ENCODE data around the gene FBXW11. TPM values are rescaled to one million over a fixed set of nuclear protein-coding genes. Genes with fewer than 3 reads are reported as not detected.

FBXW11 gene
- polyA plus RNA-seq, 1 donor from 2014 or later: 103 TPM

GRCh38 chr5:171895081-171895480, 111.4 kb downstream of the FBXW11 start:
- H3K9me2 ChIP-seq (ENCODE audit: insufficient read depth, low read length): no peaks in the 10 kb centered on the region
- no peaks in the 10 kb centered on the region for H3K79me2 ChIP-seq (replicated peaks; ENCODE audit: insufficient read depth, low read length)
- no peak for TF ChIP-seq REST (IDR thresholded peaks at IDR 0.05; ENCODE audit: borderline replicate concordance)
- TF ChIP-seq TAF1 (IDR thresholded peaks at IDR 0.05; ENCODE audit: low read depth): no peak
- TF ChIP-seq SMC3 (conservative IDR thresholded peaks at IDR 0.05; ENCODE audit: poor library complexity): no peak
- no peak for TF ChIP-seq RAD21 (conservative IDR thresholded peaks at IDR 0.05)
- TF ChIP-seq EZH2 (IDR thresholded peaks at IDR 0.05; ENCODE audit: borderline replicate concordance, insufficient read depth, low read length, poor library complexity, severe bottlenecking): no peak
- TF ChIP-seq POLR2AphosphoS5 (IDR thresholded peaks at IDR 0.05): no peak
- TF ChIP-seq, protein P1, sequence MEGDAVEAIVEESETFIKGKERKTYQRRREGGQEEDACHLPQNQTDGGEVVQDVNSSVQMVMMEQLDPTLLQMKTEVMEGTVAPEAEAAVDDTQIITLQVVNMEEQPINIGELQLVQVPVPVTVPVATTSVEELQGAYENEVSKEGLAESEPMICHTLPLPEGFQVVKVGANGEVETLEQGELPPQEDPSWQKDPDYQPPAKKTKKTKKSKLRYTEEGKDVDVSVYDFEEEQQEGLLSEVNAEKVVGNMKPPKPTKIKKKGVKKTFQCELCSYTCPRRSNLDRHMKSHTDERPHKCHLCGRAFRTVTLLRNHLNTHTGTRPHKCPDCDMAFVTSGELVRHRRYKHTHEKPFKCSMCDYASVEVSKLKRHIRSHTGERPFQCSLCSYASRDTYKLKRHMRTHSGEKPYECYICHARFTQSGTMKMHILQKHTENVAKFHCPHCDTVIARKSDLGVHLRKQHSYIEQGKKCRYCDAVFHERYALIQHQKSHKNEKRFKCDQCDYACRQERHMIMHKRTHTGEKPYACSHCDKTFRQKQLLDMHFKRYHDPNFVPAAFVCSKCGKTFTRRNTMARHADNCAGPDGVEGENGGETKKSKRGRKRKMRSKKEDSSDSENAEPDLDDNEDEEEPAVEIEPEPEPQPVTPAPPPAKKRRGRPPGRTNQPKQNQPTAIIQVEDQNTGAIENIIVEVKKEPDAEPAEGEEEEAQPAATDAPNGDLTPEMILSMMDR (IDR thresholded peaks at IDR 0.05; ENCODE audit: poor library complexity, severe bottlenecking): no peak
- no peak for TF ChIP-seq EP300 (conservative IDR thresholded peaks at IDR 0.05; ENCODE audit: poor library complexity, severe bottlenecking)
- TF ChIP-seq MXI1 (conservative IDR thresholded peaks at IDR 0.05; ENCODE audit: poor library complexity, severe bottlenecking): no peak
- no peaks in the 10 kb centered on the region for H4K20me1 ChIP-seq (ENCODE audit: insufficient read depth)
- no peak overlapping the region for H3K4me3 ChIP-seq (ENCODE audit: low read length)
- no peaks in the 10 kb centered on the region for H3K36me3 ChIP-seq (ENCODE audit: insufficient read depth, low read length)
- H2AFZ ChIP-seq (ENCODE audit: low read depth, low read length): no peak overlapping the region
- no peaks in the 10 kb centered on the region for H3K9me3 ChIP-seq (ENCODE audit: low read length)
- no peaks in the 10 kb centered on the region for H3K27me3 ChIP-seq (ENCODE audit: insufficient read depth, low read depth, low read length)
- H3F3A ChIP-seq (ENCODE audit: insufficient read depth, low read length, poor library complexity, severe bottlenecking): no peaks in the 10 kb centered on the region
- no peak overlapping the region for H3K9ac ChIP-seq (ENCODE audit: low read length)
- H3K27ac ChIP-seq (ENCODE audit: low read length): no peak overlapping the region
- H3K4me2 ChIP-seq (ENCODE audit: low read length): no peak overlapping the region

GRCh38 chr5:171893290-171893886, 113.0 kb downstream of the FBXW11 start:
- Histone ChIP-seq H3K36me3 (ENCODE audit: insufficient read depth, low read length) (no peaks in the 10 kb centered on the region), H4K20me1 (ENCODE audit: insufficient read depth) (no peaks in the 10 kb centered on the region), H3K79me2 (replicated peaks; ENCODE audit: insufficient read depth, low read length) (no peaks in the 10 kb centered on the region), H3K9ac (ENCODE audit: low read length) (no peak overlapping the region), H3K27me3 (ENCODE audit: insufficient read depth, low read depth, low read length) (no peaks in the 10 kb centered on the region), H3K27ac (ENCODE audit: low read length) (peak overlapping the region; percentile 25), H3K4me3 (ENCODE audit: low read length) (no peak overlapping the region), H3F3A (ENCODE audit: insufficient read depth, low read length, poor library complexity, severe bottlenecking) (no peaks in the 10 kb centered on the region), H3K4me2 (ENCODE audit: low read length) (no peak overlapping the region), H3K9me3 (ENCODE audit: low read length) (no peaks in the 10 kb centered on the region), H2AFZ (ENCODE audit: low read depth, low read length) (no peak overlapping the region), H3K9me2 (ENCODE audit: insufficient read depth, low read length) (no peaks in the 10 kb centered on the region)
- TF ChIP-seq TAF1 (IDR thresholded peaks at IDR 0.05; ENCODE audit: low read depth) (no peak), SMC3 (conservative IDR thresholded peaks at IDR 0.05; ENCODE audit: poor library complexity) (no peak), RAD21 (conservative IDR thresholded peaks at IDR 0.05) (no peak), REST (IDR thresholded peaks at IDR 0.05; ENCODE audit: borderline replicate concordance) (no peak), POLR2AphosphoS5 (IDR thresholded peaks at IDR 0.05) (no peak), MXI1 (conservative IDR thresholded peaks at IDR 0.05; ENCODE audit: poor library complexity, severe bottlenecking) (no peak), EP300 (conservative IDR thresholded peaks at IDR 0.05; ENCODE audit: poor library complexity, severe bottlenecking) (no peak), EZH2 (IDR thresholded peaks at IDR 0.05; ENCODE audit: borderline replicate concordance, insufficient read depth, low read length, poor library complexity, severe bottlenecking) (no peak)
- TF ChIP-seq, protein P1 (IDR thresholded peaks at IDR 0.05; ENCODE audit: poor library complexity, severe bottlenecking): no peak
